B cell (primary cell): ENCODE measurements around the gene GALM.

ENCODE experiments used
- CTCF ChIP-seq: fragments of 200-600 bp; IDR thresholded peaks from one replicate; pipeline ENCODE4 v1.8.0; 2022; ENCODE audit warnings: antibody characterized with exemption, mild to moderate bottlenecking
- EZH2 ChIP-seq: IDR thresholded peaks from 2 replicates; pipeline ENCODE4 v1.6.1; 2012; ENCODE audit warnings: borderline replicate concordance, low read depth, mild to moderate bottlenecking, moderate library complexity, low read length; ENCODE audit not compliant: insufficient read depth, poor library complexity, severe bottlenecking

- TF ChIP-seq CTCF (no peak), EZH2 (no peak)
Measured at GRCh38 chr2:38722271-38723061, 56.6 kb downstream of the GALM start.
